UCSD-AML1 (cell line): Measurements from ENCODE around the gene HOXC5.

Experiments
- DNase-seq: peaks from one replicate; lab custom pipeline; 2025; ENCODE audit not compliant: unreplicated experiment; lab: John Stamatoyannopoulos, UW

HOXC5 gene

GRCh38 chr12:53995378-53996239 lies 37.2 kb upstream of the HOXC5 start:
- no peak for DNase-seq

- no peak for DNase-seq
These were observed 36.3 kb upstream of the HOXC5 start for GRCh38 chr12:53996240-53997203.

DNA sequence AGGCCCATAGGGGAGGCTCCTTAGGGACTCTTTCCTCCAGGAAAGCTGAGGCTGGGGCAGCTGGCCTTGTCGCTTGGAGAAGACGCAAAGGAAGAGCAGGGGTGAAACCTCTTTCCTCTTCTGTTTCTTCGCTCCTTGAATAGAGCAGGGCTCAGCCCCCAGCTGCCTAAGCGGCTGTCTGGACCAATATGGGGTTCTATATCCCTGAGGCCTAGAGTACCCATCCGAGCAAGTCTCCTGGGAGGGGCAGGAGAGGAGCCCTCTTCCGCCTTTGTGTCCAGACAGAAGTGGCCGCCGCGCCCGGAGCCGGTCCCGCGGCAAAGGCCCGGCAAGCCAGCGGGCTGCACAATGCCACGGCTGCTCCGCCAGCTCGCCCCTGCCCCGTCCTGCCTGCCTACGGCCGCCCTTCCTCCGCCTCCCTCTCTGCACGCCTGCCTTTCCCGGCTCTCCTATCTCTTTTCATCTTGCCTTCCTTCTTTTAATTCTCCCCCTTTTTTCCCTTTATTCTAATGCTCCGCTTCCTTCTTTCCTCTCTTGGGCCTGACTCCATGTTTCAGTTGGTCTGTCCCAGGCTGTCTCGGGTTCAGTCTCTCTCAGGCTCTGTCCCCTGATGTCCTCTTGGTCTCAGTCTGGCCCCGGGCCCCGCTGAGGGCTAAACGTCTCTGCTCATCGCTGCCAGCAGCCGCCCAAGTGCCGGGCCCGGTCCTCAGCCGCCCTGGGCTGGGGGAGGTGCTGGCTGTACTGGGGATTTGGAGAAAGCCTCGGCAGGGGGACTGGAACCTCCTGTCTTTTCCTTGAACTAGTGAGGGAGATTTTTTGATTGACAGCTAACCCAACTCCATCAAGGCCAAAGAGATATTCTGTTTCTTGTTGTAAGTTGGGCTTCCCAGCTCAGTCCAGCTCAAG lies 35.4 kb upstream of the HOXC5 start:
- no peak for DNase-seq

DNA sequence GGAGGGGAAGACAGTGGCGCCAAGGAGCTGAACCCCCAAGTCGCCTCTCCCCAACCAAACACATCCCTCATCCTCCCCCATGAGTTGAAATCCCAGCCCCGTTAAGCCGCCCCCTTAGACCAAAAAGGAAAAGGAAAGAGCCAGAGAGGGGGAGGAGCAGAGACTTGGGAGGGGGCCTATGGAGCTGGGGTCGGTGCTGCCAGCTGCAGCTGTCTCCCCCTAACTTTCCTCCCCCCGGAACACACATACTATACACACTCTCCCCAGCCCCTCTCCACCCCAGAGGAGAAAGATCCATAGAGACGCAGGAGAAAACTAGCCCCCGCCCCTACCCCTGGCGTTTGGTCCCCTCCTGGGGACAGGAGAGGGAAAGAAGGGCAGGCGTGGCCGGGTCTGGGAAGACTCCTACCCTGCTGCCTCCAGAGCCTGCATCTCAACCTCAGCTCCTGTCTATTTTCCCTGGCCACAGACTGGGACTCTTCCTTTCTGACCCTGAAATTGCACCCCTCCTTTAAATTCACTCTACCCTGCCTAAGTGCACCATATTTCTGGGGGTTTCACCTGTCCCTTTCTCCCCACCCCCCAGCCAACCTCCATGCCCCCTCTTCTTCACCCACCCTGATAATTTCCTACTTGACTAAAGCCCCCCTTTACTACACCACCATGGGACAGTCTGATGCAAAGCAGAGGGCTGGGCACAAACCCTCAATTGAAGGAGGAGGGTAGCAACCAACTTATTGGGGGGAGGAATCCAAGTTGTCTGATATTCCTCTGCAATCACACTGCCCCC lies 34.5 kb upstream of the HOXC5 start:
- DNase-seq = no peak

DNA sequence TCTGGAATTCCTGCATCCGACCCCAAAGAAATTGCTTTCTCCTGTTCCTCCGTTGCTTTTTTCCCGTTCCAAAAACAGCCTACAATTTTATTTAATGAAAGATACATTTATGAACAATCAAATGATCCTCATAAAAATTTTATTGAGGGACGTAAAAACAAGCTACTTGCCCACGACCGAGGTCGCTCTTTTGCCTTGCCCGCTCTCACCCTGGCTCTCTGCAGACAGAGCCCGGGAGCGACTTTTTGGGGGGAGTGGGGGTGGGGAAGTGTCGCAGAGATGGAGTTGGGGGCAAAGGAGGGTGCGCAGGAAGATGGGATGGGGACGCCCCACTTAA lies 34.0 kb upstream of the HOXC5 start:
- DNase-seq = no peak

GRCh38 chr12:53999559-54000115 lies 33.2 kb upstream of the HOXC5 start:
- no peak for DNase-seq

DNA sequence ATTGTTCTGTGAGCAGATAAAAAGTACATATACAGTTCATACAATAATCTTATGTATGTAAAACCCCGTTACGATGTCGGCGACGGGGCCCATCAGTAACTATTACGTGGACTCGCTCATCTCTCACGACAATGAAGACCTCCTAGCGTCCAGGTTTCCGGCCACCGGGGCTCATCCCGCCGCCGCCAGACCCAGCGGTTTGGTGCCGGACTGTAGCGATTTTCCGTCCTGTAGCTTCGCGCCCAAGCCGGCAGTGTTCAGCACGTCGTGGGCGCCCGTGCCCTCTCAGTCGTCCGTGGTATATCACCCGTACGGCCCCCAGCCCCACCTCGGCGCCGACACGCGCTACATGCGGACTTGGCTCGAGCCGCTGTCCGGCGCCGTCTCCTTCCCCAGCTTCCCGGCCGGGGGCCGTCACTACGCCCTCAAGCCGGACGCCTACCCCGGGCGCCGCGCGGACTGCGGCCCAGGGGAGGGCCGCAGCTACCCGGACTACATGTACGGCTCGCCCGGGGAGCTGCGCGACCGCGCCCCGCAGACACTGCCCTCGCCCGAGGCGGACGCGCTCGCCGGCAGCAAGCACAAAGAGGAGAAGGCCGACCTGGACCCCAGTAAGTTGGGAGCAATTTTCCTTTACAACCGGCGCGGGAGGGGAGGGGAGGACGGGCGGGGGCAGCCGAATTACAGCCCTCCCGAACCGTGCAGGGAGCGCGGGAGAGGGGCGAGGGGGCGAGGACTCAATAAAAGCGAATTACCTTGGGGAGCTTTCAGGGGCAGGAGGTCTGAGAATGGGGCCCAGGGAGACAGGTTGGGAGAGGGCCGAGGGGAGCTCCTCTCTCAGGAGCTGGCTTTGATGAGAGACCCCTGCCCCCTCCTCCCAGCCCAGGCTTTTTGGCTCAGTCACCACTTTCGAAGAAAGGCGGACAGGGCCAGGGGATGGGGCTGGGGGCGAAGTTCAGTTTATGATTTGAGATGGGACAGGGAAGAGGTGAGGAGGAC lies 32.4 kb upstream of the HOXC5 start, which contains the start of gene HOXC9:
HOXC9 (plus strand) TSS at position 46 of the 999 bp plus-strand sequence; CDS start at position 74, 28 bp downstream.
- no peak for DNase-seq

DNA sequence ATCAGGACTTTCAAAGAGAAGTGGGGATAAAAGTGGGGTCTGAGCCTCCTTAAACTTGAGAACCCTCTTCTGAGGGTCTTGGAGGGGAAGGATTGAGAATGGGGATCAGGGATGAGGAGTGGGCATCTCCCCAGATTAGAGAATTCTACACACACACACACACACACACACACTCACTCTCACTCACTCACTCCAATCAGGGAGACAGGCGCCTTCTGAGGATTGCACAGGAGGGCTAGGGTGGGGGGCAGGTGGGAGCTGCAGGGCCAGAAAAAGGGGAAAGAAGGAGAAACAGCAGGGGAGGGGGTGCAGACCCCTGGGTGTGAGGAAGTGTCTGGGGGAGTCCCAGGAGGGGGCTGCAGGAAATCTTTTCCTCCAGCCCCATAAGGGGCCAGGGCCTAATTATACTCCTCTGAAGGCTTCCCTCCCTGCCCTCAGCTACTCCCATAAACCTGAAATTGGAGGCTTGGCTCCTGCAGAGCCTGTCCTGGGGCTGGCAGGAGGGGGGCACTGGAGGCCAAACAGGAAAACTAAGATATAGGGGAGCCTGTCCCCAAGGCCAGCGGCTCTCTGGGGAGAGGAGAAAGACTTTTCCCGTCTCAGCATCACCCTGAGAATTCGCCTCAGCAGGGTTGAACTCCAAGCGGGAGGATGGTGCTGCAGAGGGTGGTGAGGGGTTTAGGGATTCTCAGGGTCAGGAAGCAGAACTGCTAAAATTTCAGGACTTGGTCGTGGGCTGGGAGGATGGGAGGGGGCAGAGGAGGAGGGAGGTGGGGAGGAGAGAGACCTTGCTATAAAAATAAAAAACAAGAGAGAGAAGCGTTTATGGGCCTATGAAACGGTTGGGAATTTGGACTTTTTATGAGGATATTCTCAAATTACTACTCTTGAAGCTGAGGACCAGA lies 31.3 kb upstream of the HOXC5 start:
- DNase-seq = no peak

GRCh38 chr12:54002278-54002914 lies 30.5 kb upstream of the HOXC5 start:
- no peak for DNase-seq

DNA sequence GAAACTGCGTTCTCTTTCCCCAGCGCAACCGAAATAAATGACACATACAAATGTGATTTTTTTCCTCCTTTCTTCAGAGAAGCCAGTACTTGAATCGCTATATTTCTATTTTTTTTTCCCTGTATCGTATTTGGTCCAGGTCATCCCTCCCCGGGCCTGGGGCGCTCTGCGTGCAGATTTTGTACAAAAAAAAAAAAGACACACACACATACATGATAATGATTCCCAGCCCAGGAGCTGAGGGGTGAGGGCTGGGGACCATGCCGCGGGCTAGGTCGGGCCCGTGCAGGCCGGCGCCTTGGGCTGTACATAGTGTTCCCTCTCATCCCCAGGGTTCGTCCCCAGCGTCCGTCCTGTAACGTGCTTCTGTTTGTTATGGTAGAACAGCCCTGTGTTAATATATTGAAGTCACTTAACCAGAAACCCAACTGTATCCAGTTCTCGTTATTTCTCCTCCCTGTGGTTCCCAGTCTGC lies 29.9 kb upstream of the HOXC5 start:
- DNase-seq = no peak

DNA sequence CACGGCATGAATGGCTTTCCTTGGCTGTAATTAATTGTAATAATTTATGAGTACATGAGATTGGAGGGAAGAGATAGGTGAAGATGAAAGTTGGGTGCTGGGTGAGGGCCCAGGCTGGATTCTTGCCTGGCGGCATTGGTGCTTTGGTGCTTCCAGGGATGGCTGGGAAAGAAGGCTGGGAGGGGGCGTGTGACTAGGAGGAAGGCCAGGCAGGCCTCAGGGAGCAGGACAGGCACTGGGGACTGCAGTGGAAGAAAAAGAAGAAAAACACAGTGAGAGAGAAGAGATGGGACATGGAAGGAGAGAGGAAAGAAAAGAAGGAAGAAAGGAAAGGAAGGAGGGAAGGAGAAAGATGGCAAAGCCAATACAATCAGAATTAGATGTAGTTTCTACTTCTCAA lies 29.2 kb upstream of the HOXC5 start:
- no peak for DNase-seq

DNA sequence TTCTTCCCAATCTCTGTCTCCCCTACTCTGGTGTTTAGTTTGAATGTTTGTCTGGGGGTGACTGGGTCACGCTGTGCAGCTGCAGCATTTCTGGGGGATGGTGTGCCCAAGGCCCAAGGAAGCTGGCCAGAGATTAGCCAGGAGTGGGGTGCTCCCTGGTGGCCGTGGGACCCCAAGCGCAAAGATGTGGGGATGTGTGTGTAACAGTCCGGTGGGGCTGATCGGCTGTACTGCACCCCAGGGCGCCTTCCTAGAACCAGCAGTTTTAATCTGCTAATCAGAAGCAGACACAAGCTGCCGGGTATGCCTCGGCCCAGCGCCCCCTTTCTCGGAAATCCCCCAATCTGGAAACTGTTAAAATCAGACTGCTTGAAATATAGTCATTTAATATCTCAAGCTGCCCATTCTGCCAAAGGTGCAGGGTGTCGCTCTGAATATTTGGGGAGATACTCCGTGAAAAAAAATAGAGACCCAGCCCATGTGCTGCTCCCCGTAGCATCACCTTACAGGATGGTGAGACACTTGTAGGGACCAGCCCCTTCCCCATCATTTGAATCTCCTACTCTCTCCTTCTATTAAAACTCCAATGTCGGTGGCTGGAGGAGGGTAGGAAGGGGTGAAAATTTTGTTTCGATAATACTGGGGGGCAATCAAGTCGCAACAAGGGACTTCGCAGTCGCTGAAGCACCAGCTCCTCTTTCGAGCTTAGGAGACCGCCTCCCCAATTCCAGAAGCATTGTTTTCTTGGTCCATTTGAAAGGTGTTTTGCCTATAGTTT lies 28.6 kb upstream of the HOXC5 start:
- no peak for DNase-seq

DNA sequence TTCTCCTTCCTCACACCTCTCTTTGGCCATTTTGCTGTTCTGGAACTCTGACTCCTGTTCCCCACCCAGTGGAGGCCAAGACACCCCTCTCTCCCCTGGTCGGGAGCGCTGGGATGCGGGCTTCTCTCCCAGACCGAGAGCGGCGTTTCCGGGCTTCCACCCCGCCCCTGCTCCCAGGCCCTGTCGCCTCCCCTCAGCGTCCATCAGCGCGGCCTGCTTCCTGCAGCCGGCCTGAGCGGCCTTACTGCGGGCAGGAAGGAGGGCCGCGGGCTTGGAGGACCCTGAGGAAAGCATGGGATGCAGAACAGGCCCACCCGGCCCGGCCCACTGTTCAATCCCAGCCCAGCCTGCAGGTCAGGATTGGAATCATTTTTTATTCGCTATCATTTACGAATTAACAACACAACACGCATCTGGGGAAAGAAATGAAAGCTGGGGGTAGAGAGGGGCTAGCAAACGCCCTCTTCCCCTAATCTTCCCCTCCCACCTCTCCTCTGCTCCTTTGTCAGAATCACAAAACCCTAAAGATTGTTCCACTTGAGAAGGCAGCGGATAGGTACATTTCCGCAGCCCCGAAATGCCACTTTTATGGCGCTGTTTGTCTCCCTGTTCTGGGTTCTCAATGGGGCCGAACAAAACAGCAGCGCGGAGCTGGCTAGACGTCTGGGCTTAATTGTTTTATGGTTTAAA lies 27.9 kb upstream of the HOXC5 start:
- no peak for DNase-seq

- no peak for DNase-seq
These were observed 27.4 kb upstream of the HOXC5 start for GRCh38 chr12:54005531-54005852.

GRCh38 chr12:54005853-54006558 lies 26.8 kb upstream of the HOXC5 start:
- DNase-seq = peak; percentile 83
